Liver (tissue), 3 donors: ENCODE measurements around the gene CNTROB.

Experiments
- CTCF ChIP-seq: fragments of 150-350 bp; IDR thresholded peaks from 2 replicates; pipeline ENCODE4 v1.5.1; 2017; ENCODE audit warnings: improper control_type of control experiment, low read depth, low read length; ENCODE audit not compliant: missing input control
- EGR1 ChIP-seq, 2 donors: IDR thresholded peaks; 2 replicates each; pipeline ENCODE4 v1.6.1; 2016 to 2018; ENCODE audit warnings: antibody characterized with exemption in 2 of 2, low read depth in 2 of 2
- MAX ChIP-seq: IDR thresholded peaks from 2 replicates; pipeline ENCODE4 v1.6.1; 2016; ENCODE audit warnings: antibody characterized with exemption
- NR2F2 ChIP-seq: IDR thresholded peaks from 2 replicates; pipeline ENCODE4 v1.6.1; 2016; ENCODE audit warnings: antibody characterized with exemption
- RAD21 ChIP-seq, 2 donors: IDR thresholded peaks; 2 replicates each; pipeline ENCODE4 v1.6.1; 2016; ENCODE audit warnings: antibody characterized with exemption in 2 of 2, mild to moderate bottlenecking in 2 of 2
- REST ChIP-seq: IDR thresholded peaks from 2 replicates; pipeline ENCODE4 v1.6.1; 2016; ENCODE audit warnings: antibody characterized with exemption, mild to moderate bottlenecking
- SP1 ChIP-seq: IDR thresholded peaks from 2 replicates; pipeline ENCODE4 v1.6.1; 2018; ENCODE audit warnings: antibody characterized with exemption, mild to moderate bottlenecking
- TAF1 ChIP-seq: conservative IDR thresholded peaks from 2 replicates; pipeline ENCODE4 v1.6.1; 2016; ENCODE audit warnings: antibody characterized with exemption, mild to moderate bottlenecking
- donor health status: healthy.
- donor health status: healthy.

GRCh38 chr17:7940743-7941142 is 8.7 kb downstream of the CNTROB start:
- TF ChIP-seq CTCF (no peak), TAF1 (no peak), RAD21 (IDR thresholded peaks at IDR 0.05) (no peak), MAX (no peak), REST (no peak), EGR1 (IDR thresholded peaks at IDR 0.05; ENCODE audit: low read depth in 2 of 2) (no peak), NR2F2 (no peak), SP1 (no peak)
